ENCODE measurements around the gene ELF2.
"Not testable (repeated sequence)": the region's sequence is repeated elsewhere in the genome, so short reads cannot be mapped to it uniquely, and the experiment has no call there.

The ELF2 gene

GRCh38 chr4:139076016-139076744 lies 100.8 kb downstream of the ELF2 start:
- no peak for DNase-seq

GRCh38 chr4:139060591-139060990 lies 116.4 kb downstream of the ELF2 start:
- DNase-seq, result no peak

- not testable (repeated sequence) for DNase-seq
Observed at GRCh38 chr4:139059026-139059425, 118.0 kb downstream of the ELF2 start.

GRCh38 chr4:139054791-139055505 lies 122.1 kb downstream of the ELF2 start:
- DNase-seq, result no peak

- DNase-seq, result no peak
Observed at GRCh38 chr4:139053909-139054308, 123.1 kb downstream of the ELF2 start.

GRCh38 chr4:139050446-139050845 lies 126.6 kb downstream of the ELF2 start:
- DNase-seq, result no peak

GRCh38 chr4:139048026-139048425 lies 129.0 kb downstream of the ELF2 start:
- DNase-seq, result no peak

GRCh38 chr4:139044291-139044690 lies 132.7 kb downstream of the ELF2 start:
- DNase-seq, result no peak

GRCh38 chr4:139042981-139043460 lies 134.0 kb downstream of the ELF2 start:
- no peak for DNase-seq

GRCh38 chr4:139038874-139039443 lies 138.1 kb downstream of the ELF2 start:
- no peak for DNase-seq

- no peak for DNase-seq
Observed at GRCh38 chr4:139036885-139037284, 140.1 kb downstream of the ELF2 start.

- no peak for DNase-seq
Observed at GRCh38 chr4:139035650-139036049, 141.4 kb downstream of the ELF2 start.

GRCh38 chr4:139030614-139031235 lies 146.3 kb downstream of the ELF2 start:
- DNase-seq, result peak; percentile 92

GRCh38 chr4:139029866-139030363 lies 147.1 kb downstream of the ELF2 start:
- DNase-seq, result not testable (repeated sequence)

GRCh38 chr4:139028191-139028661 lies 148.8 kb downstream of the ELF2 start:
- peak; percentile 43 for DNase-seq

GRCh38 chr4:139027776-139028175 lies 149.2 kb downstream of the ELF2 start:
- no peak for DNase-seq

GRCh38 chr4:139025841-139026240 lies 151.2 kb downstream of the ELF2 start:
- DNase-seq, result no peak

- DNase-seq, result no peak
Observed at GRCh38 chr4:139024686-139025085, 152.3 kb downstream of the ELF2 start.

GRCh38 chr4:139022835-139023234 lies 154.2 kb downstream of the ELF2 start:
- no peak for DNase-seq

- DNase-seq, result not testable (repeated sequence)
Observed at GRCh38 chr4:139021071-139021470, 155.9 kb downstream of the ELF2 start.

GRCh38 chr4:139020384-139020783 lies 156.6 kb downstream of the ELF2 start:
- no peak for DNase-seq

GRCh38 chr4:139018971-139019758 lies 157.9 kb downstream of the ELF2 start:
- DNase-seq, result no peak
